GM18873 (cell line): ENCODE measurements around the gene USP22.

Experiments used
- ATAC-seq: cut with Tn5 transposase; IDR thresholded peaks from one replicate; pipeline ENCODE4 v1.9.1; 2021; ENCODE audit warnings: mild to moderate bottlenecking, moderate library complexity, moderate number of reproducible peaks; ENCODE audit not compliant: unreplicated experiment, low FRiP score

The USP22 gene

DNA sequence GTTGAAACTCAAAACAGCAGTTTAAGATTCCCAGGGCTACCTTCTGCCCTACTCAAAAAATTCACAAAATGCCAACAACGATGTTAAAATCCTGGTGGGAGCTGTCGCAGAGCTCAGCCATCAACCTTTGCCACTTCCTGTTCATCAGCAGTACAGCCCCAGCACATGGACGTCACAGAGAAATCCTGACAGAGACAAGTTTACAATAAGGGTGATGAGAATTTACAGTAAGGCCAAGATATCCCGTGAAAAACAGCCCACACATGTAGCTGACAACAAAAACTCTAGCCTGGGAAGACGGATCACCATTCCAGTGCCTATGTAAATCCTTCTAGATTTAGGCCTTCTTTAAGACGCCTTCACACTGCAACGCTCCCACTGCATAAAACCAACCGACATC, 18.8 kb downstream of the USP22 start:
- ATAC-seq: no peak

- no peak for ATAC-seq
Observed at GRCh38 chr17:21021208-21021803, 21.5 kb downstream of the USP22 start.

- ATAC-seq: no peak
Observed at GRCh38 chr17:21020622-21021021, 22.2 kb downstream of the USP22 start.

DNA sequence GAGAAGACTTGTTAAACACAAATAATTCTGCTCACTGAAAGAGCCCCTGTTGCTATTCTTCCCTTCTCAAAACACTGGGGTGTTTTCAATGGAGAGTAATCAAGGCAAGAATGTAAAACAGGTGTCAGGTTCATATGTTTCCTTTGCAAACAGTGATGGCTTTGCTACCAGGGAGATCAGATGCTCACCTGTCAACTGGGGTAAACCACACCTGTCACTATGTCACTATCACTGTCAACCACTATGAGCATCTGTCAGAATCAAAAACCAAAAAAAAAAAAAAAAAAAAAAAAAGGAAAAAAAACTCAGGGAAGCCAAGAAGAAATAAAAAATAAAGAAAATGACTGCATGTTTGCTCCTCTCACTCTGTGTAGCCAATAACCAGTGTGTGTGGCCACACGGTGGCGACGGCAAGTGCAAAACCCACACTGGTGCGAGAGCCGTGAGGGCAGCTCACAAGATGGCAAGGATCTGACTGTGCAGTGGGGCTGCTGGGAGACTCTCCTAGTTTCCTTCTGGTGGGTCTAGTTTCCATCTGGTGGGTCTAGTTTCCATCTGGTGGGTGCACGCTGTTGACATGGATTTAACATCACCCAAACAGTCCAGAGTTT, 22.7 kb downstream of the USP22 start:
- no peak for ATAC-seq

- ATAC-seq: no peak
Observed at GRCh38 chr17:21018894-21019293, 23.9 kb downstream of the USP22 start.

- no peak for ATAC-seq
Observed at GRCh38 chr17:21017861-21018260, 24.9 kb downstream of the USP22 start.

DNA sequence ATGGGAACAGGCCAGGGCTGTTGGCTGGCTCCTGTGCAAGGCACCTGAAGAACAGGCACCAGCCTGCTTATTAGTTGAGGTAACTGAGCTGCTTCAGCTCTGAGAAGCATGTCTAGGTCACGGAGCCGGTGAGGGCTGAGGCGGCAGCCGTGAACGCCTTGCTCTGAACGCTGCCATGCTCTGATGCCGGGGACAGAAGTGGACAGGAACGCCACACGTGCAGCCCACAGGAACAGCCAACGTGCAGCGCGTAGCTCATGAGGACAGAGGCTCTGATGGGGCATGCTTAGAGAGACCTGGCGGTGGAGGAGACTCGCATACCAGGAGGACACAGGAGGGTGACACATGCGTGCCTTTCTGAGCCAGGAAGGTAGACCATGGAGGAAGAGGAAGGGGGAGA, 25.6 kb downstream of the USP22 start:
- ATAC-seq: no peak

DNA sequence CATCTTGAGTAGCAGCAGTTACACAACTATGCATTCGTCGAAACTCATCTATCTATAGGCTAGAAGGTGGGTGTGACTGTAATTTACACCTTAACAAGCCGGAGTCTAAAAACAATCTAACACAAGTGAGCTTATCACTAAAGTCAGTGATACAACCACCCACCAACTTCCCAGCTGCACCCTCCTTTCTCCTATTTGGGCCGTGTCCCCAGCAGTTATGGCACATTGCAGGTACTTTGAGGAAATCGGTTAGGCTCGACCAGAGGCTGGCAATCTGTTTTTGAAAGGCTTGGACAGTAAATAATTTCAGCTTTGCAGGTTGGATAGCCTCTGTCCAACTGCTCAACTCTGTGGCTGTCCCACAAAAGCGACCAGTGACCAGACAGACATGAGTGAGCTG, 26.0 kb downstream of the USP22 start:
- no peak for ATAC-seq

- no peak for ATAC-seq
Observed at GRCh38 chr17:21015564-21015963, 27.2 kb downstream of the USP22 start.

- no peak for ATAC-seq
Observed at GRCh38 chr17:21014498-21014897, 28.3 kb downstream of the USP22 start.

DNA sequence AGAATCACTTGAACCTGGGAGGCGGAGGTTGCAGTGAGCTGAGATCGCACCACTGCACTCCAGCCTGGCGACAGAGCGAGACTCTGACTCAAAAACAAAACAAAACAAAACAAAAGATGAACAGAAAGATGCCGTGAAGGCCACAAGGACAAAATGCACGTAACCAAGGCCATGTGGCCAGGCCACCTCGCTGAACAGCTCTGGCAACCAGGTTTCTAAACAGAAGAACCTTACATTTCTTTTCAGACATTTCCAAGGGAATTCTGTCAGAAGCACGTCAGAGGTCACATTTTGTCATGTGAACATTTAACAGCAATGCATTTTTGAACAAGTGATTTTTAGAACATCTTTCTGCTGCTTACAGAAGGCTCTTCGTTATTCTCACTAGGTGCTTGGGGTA, 28.8 kb downstream of the USP22 start:
- ATAC-seq: no peak

DNA sequence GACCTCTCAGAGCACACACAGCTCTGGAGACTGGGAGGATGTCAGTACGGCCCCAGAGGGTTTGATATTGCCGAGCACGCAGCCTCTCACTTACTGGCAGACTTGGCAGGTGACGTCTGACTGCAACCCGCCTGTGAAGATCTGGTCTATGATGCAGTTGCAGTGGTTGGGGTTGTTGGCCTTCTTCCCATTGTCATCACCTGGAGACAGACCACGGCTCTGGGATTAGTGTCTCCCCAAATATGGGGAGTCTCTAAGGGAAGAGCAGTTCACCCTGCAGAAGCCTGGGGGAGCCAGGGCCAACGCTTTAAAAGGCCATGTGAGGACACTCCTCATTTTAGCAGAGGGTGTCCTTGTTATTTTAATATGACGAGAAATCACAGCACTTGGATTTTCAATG, 30.1 kb downstream of the USP22 start:
- ATAC-seq: no peak

DNA sequence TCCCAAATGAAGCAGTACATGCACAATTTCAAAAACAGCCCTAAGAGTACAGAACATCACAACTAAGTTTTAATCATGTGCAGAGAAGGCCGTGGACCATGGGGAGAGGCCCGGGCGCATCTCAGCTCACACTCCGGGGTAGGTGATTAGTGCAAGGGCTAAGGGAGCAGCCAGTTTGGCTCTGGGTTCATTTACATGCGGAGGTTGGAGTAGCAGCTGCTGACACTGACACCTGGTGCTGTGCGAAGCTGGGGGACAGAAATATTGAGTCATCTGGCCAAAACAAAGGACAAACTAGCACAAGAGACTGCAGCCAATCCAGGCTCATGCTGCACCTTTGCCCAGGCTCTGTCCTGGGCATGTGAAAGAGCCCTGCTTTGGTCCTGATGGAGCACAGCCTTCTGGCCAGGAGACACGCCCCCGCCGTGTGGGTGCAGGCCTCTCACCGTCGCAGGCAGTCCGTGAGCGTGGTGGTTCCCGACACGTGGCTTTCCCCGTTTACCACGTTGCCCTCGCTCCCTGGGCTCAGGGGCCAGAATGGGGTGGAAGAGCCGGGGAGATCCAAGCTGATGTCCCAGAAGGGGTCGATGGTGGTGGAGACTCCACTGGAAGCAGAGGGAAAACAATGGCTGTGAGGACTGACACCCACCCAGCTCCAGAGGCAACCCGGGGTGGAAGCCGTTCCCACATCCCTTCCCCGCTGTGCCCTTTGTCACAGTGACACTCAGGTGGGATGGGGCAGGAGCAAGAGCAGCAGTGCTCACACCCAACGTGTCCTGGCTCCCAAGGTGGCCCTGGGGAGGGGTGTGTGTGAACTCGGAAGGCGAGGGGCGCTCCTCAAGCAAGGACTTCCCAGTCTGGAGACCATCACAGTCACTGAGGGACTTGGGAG, 31.9 kb downstream of the USP22 start:
- no peak for ATAC-seq

DNA sequence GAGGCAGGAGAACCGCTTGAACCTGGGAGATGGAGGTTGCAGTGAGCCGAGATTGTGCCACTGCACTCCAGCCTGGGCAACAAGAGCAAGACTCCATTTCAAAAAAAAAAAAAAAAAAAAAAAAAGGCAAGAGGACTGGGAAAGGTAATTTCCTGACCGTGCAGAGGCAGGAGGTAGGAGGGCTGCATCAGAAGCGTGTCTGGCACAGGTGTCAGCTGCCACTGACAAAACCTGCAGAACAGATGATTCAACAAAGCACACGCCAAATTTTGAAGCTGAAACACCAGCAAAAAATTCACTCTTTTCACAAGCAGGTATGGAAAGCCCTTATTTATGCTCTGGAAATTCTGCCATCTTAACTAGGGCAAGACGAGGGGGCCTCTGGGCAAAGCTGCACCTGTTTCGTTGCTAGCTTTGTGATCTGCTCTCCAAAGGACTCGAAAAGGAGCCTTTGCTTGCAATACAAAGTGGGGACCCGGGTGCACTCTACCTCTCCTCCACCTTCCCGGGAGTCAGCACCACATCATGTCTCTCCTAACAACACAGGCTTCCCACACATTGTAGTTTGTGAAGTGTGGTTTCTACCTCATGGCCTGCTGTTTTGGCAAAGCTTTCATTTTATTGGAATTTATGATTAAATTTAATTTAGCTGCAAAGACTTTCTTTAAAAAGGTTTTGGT, 33.7 kb downstream of the USP22 start:
- no peak for ATAC-seq

DNA sequence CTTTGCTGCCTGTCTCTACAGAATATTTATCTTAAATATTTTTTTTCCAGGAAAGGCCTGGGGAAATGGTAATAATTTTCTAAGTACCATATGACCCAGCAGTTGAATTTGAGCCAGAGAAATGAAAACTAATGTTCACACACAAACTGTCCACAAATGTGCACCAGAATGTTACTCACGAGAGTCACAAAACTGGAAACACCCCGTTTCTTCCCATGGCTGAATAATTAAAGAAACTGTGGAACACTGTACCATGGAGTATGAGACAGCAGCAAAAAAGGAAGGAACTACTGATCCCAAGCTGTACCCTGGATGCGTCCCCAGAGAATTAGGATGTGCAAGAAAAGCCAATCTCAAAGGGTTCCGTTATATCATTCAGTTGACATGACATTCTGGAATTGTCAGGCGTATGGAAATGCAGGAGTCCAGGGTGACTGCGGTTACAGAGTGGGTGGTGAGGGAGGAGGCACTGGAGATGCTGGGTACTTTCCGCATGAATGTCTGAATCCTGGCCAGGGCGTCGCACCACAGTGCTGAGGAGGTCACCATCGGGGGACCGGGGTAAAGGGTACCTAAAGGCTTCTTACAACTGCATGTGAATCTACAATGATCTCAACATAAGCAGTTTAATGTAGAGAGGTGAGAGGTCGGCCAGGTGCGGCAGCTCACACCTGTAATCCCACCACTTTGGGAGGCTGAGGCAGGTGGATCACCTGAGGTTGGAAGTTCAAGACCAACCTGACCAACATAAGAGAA, 34.5 kb downstream of the USP22 start:
- no peak for ATAC-seq

DNA sequence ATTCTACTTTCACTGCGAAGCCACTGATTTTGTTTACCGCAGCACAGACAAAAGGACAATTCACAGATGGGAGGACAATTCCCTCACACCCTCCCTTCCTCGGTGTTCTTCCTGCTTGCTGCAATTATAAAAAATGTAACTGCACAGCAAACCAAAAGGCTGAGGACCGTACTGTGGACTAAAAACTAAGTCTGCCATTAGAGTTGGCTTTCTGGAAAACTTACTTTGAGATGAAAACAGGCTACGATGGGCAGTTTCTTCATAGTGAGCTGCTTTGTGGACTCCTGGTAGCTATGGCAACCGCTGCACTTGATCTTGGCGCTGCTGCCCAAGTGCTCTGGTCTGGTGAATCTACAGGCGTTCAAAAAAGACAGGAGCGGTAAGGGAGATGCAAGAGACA, 35.2 kb downstream of the USP22 start:
- ATAC-seq: no peak

DNA sequence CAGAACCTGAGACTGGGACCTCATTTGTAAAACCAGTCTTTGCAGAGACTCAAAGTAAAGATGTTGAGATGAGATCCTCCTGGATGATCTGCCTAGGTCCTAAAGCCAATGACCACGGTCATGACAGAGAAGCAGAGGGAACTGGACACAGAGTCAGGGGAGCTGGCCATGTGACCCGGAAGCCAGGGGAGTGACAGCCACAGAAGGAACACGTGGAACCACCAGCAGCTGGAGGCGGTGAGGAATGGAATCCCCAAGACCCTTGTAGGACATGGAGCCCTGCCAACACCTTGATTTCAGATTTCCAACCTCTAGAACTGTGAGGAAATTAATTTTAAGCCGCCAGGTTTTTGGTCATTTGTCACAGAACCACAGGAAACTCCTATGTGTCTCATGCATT, 37.0 kb downstream of the USP22 start:
- no peak for ATAC-seq

DNA sequence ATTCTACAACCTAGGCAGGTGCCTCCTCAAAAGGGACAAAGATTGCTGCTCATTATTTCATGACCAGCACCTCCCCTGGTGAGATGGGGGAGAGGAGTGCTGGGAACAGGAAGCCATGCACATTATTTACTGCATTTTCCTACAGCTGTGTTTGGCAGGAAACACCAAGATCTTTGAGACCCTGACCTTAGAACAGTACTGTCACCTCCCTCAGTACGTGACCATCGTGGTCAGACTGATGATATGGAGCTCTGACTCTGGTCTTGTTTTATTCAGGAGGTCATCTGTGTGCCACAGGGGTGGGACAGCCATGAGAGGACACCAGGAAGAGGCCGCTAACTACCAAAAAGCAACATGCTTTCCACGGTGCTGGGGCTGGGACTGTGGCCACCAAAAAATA, 37.4 kb downstream of the USP22 start:
- no peak for ATAC-seq

- no peak for ATAC-seq
Observed at GRCh38 chr17:21004016-21004930, 38.5 kb downstream of the USP22 start.
